Measurements from ENCODE around the gene PPIAL4G. TPM values are rescaled to one million over a fixed set of nuclear protein-coding genes. Genes with fewer than 3 reads are reported as not detected.
"Not testable (repeated sequence)": the region's sequence is repeated elsewhere in the genome, so short reads cannot be mapped to it uniquely, and the experiment has no call there.

The PPIAL4G gene
- polyA plus RNA-seq, 3 donors, result 0.03 TPM; not detected in 2

DNA sequence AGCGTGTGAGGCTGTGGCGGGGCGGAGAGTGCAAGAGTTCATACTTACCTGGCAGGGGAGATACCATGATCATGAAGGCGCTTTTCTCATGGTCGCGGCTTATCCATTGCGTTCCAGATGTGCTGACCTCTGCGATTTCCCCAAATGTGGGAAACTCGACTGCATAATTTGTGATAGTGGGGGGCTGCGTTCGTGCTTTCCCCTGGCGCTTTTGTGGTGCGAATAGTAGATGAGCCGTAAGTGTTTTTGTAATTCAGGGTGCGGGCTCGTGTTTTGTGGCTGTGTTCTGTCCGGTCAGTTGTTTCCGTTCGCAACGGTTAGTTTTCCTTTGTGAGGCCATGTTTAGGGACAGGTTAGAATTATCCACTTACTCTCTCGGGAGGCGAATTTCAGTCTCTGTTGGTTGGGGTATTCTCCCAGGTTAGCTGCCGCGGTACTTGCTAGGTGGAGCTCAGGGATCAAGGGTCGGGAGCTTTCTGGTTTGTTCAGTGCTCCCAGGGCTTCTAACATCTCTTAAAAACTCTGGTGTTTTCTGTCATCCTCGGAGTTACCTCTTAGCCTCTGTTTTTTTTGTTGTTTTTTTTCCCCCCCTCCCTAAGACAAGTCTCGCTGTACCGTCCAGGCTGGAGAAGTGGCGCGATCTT lies 39.6 kb upstream of the PPIAL4G start:
- peak overlapping the region; percentile 27 for H3K9ac ChIP-seq (ENCODE audit: insufficient read depth, low read length, poor library complexity, severe bottlenecking)
- WGBS (ENCODE audit: insufficient coverage), result 0% methylated on average over 15 of the region's 30 CpGs
- H3K36me3 Mint-ChIP-seq; H3K4me1 ChIP-seq (ENCODE audit: control insufficient read depth in 1 of 2, insufficient read depth in 2 of 2, low read length in 2 of 2); H4K20me1 ChIP-seq (ENCODE audit: insufficient read depth, low read length); intact Hi-C loops (cut with micrococcal nuclease); H2AFZ ChIP-seq (ENCODE audit: insufficient read depth, low read depth, low read length, poor library complexity, severe bottlenecking); H3K9me3 Mint-ChIP-seq; H3K4me1 Mint-ChIP-seq; H3K9me3 ChIP-seq (replicated peaks in 1 of 2; ENCODE audit: control insufficient read depth in 1 of 2, insufficient read depth in 1 of 2, low read length in 2 of 2); H3K79me2 ChIP-seq (ENCODE audit: insufficient read depth, low read length); H3K27me3 ChIP-seq (ENCODE audit: control insufficient read depth in 2 of 2, insufficient read depth in 2 of 2, low read length in 2 of 2); H3K27me3 Mint-ChIP-seq (ENCODE audit: low read depth in 3 of 3); H3K36me3 ChIP-seq (replicated peaks in 1 of 2; ENCODE audit: control insufficient read depth in 1 of 2, insufficient read depth in 2 of 2, low read length in 2 of 2): not testable (repeated sequence)
- H3K4me2 ChIP-seq (replicated peaks; ENCODE audit: extremely low read depth, low read length, poor library complexity, severe bottlenecking), result peak overlapping the region; percentile 46
- DNase-seq, result peak; percentile 91 to 96 (median 95)
- H3K4me3 Mint-ChIP-seq, result peak overlapping the region; percentile 76 to 86
- H3K27ac Mint-ChIP-seq, result peak overlapping the region; percentile 90 to 98 (median 97)
- H3K27ac ChIP-seq (ENCODE audit: low read depth in 1 of 2, low read length in 2 of 2), result peak overlapping the region; percentile 44 to 70
- H3K4me3 ChIP-seq (replicated peaks in 1 of 3; ENCODE audit: low read depth in 2 of 3, low read length in 3 of 3), result peak overlapping the region; percentile 21 to 63 (median 41)

DNA sequence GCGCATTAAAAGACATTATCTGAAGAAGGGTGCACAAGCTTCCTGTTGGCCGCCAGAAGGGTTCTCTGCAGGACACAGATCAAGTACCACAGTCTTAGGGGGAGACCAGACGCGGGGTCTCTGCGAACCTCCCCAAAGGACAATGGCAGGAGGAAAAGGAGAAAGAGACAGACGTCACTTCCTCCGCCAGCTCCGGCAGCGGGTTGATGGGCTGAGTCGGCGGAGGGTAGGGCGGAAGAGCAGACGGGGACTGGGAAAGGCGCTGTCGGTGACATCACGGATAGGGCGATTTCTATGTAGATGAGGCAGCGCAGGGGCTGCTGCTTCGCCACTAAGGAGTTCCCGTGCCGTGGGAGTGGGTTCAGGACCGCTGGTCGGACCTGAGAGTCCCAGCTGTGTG lies 39.0 kb upstream of the PPIAL4G start:
- not testable (repeated sequence) for H4K20me1 ChIP-seq (ENCODE audit: insufficient read depth, low read length); H3K4me1 Mint-ChIP-seq
- peak overlapping the region; percentile 61 for H2AFZ ChIP-seq (ENCODE audit: insufficient read depth, low read depth, low read length, poor library complexity, severe bottlenecking)

DNA sequence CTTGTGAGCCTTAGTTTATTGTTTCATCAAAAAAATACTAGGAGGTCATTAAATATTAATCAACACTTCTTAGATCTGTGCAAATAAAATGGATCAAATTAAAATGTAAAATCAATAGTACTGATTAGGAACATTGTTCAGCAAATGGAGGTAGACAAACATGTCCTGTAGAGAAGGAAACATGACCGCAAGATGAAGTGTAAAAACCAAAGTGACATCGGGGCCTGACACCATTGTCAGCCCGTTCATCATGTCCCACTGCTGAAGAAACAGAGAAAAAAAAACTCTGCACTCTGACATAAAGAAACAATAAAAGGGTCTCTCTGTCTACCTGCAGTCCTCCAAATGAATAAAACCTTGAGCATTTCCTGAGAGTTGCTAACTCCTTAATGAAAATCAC lies 31.2 kb upstream of the PPIAL4G start:
- H3K4me3 ChIP-seq (replicated peaks in 1 of 3; ENCODE audit: low read depth in 2 of 3, low read length in 3 of 3); H3K4me3 Mint-ChIP-seq; H3K27ac ChIP-seq (ENCODE audit: low read depth in 1 of 2, low read length in 2 of 2); H3K4me1 ChIP-seq (ENCODE audit: control insufficient read depth in 1 of 2, insufficient read depth in 2 of 2, low read length in 2 of 2); H3K27me3 ChIP-seq (ENCODE audit: control insufficient read depth in 2 of 2, insufficient read depth in 2 of 2, low read length in 2 of 2); H3K36me3 Mint-ChIP-seq; H3K9me3 ChIP-seq (replicated peaks in 1 of 2; ENCODE audit: control insufficient read depth in 1 of 2, insufficient read depth in 1 of 2, low read length in 2 of 2); H3K9ac ChIP-seq (ENCODE audit: insufficient read depth, low read length, poor library complexity, severe bottlenecking); H3K27me3 Mint-ChIP-seq (ENCODE audit: low read depth in 3 of 3); H3K79me2 ChIP-seq (ENCODE audit: insufficient read depth, low read length); H2AFZ ChIP-seq (ENCODE audit: insufficient read depth, low read depth, low read length, poor library complexity, severe bottlenecking); H3K36me3 ChIP-seq (replicated peaks in 1 of 2; ENCODE audit: control insufficient read depth in 1 of 2, insufficient read depth in 2 of 2, low read length in 2 of 2); H3K9me3 Mint-ChIP-seq; H3K4me1 Mint-ChIP-seq; H3K27ac Mint-ChIP-seq; DNase-seq; H3K4me2 ChIP-seq (replicated peaks; ENCODE audit: extremely low read depth, low read length, poor library complexity, severe bottlenecking); intact Hi-C loops (cut with micrococcal nuclease); H4K20me1 ChIP-seq (ENCODE audit: insufficient read depth, low read length): not testable (repeated sequence)
- WGBS (ENCODE audit: insufficient coverage), result no CpG with 5 or more reads among the region's 3 CpGs

More for the DNA sequence above, 39.0 kb upstream of the PPIAL4G start:
- H3K4me2 ChIP-seq (replicated peaks; ENCODE audit: extremely low read depth, low read length, poor library complexity, severe bottlenecking); H3K79me2 ChIP-seq (ENCODE audit: insufficient read depth, low read length); H3K27me3 ChIP-seq (ENCODE audit: control insufficient read depth in 2 of 2, insufficient read depth in 2 of 2, low read length in 2 of 2); intact Hi-C loops (cut with micrococcal nuclease); H3K27me3 Mint-ChIP-seq (ENCODE audit: low read depth in 3 of 3); H3K36me3 ChIP-seq (replicated peaks in 1 of 2; ENCODE audit: control insufficient read depth in 1 of 2, insufficient read depth in 2 of 2, low read length in 2 of 2); H3K9ac ChIP-seq (ENCODE audit: insufficient read depth, low read length, poor library complexity, severe bottlenecking); H3K36me3 Mint-ChIP-seq; H3K9me3 Mint-ChIP-seq; H3K4me1 ChIP-seq (ENCODE audit: control insufficient read depth in 1 of 2, insufficient read depth in 2 of 2, low read length in 2 of 2); H3K9me3 ChIP-seq (replicated peaks in 1 of 2; ENCODE audit: control insufficient read depth in 1 of 2, insufficient read depth in 1 of 2, low read length in 2 of 2): not testable (repeated sequence)
- H3K27ac Mint-ChIP-seq, result peak overlapping the region; percentile 90 to 98 (median 97)
- H3K4me3 Mint-ChIP-seq, result peak overlapping the region; percentile 80 to 91
- peak; percentile 85 to 93 (median 90) for DNase-seq
- H3K4me3 ChIP-seq (replicated peaks in 1 of 3; ENCODE audit: low read depth in 2 of 3, low read length in 3 of 3), result peak overlapping the region; percentile 34 to 65 (median 56)
- WGBS (ENCODE audit: insufficient coverage), result 0% methylated on average over 4 of the region's 23 CpGs
- H3K27ac ChIP-seq (ENCODE audit: low read depth in 1 of 2, low read length in 2 of 2), result peak overlapping the region; percentile 56 to 75

DNA sequence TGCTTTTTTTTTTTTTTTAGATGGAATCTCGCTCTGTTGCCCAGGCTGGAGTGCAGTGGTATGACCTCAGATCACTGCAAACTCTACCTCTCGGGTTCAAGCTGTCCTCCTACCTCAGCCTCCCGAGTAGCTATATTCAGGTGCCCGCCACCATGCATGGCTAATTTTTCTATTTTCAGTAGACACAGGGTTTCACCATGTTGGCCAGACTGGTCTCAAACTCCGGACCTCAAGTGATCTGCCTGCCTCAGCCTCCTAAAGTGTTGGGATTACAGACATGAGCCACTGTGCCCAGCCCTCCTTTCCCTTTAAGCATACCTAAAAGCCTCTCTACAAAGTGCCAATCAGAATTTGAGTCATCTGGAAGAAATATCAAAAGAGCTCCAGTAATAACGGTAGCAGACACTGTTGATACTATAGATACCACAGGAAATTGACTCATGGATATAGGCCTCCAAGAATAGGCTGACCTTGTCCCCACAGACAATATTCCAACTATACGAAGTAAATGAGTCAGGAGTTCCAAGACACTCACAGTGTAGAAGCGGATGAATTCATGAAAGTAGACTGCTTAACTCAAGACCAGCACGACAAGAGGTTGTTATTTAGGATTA lies 29.6 kb upstream of the PPIAL4G start:
- H3K9me3 Mint-ChIP-seq; H3K27me3 Mint-ChIP-seq (ENCODE audit: low read depth in 3 of 3); H3K4me1 Mint-ChIP-seq; H3K27ac Mint-ChIP-seq; H3K27ac ChIP-seq (ENCODE audit: low read depth in 1 of 2, low read length in 2 of 2); intact Hi-C loops (cut with micrococcal nuclease); H3K9me3 ChIP-seq (replicated peaks in 1 of 2; ENCODE audit: control insufficient read depth in 1 of 2, insufficient read depth in 1 of 2, low read length in 2 of 2); H3K4me1 ChIP-seq (ENCODE audit: control insufficient read depth in 1 of 2, insufficient read depth in 2 of 2, low read length in 2 of 2); H3K27me3 ChIP-seq (ENCODE audit: control insufficient read depth in 2 of 2, insufficient read depth in 2 of 2, low read length in 2 of 2); H3K36me3 Mint-ChIP-seq; H3K4me2 ChIP-seq (replicated peaks; ENCODE audit: extremely low read depth, low read length, poor library complexity, severe bottlenecking); H2AFZ ChIP-seq (ENCODE audit: insufficient read depth, low read depth, low read length, poor library complexity, severe bottlenecking); H3K36me3 ChIP-seq (replicated peaks in 1 of 2; ENCODE audit: control insufficient read depth in 1 of 2, insufficient read depth in 2 of 2, low read length in 2 of 2); H3K4me3 Mint-ChIP-seq; H4K20me1 ChIP-seq (ENCODE audit: insufficient read depth, low read length); DNase-seq; H3K79me2 ChIP-seq (ENCODE audit: insufficient read depth, low read length); H3K4me3 ChIP-seq (replicated peaks in 1 of 3; ENCODE audit: low read depth in 2 of 3, low read length in 3 of 3); H3K9ac ChIP-seq (ENCODE audit: insufficient read depth, low read length, poor library complexity, severe bottlenecking): not testable (repeated sequence)
- WGBS (ENCODE audit: insufficient coverage), result no CpG with 5 or more reads among the region's 9 CpGs

All from CD14-positive monocyte (primary cell).